OCI-LY7 (cell line): Measurements from ENCODE around the gene PCGF3. TPM values are rescaled to one million over a fixed set of nuclear protein-coding genes. Genes with fewer than 3 reads are reported as not detected.

Source experiments
- BruUV-seq: library from RNA; stranded (reverse); fragments of 400-500 nt; replicated peaks from 2 replicates; lab custom pipeline; 2021; lab: Mats Ljungman, UMichigan
- CTCF ChIA-PET: fragments of 300-600 bp; sonication (Branson Sonifier 250); formaldehyde crosslinking; loops from one replicate; lab custom pipeline; 2022; ENCODE audit warnings: antibody characterized with exemption; ENCODE audit not compliant: unreplicated experiment; lab: Charles Lee
- POLR2A ChIA-PET: fragments of 300-600 bp; sonication (Branson Sonifier 250); formaldehyde crosslinking; loops from one replicate; lab custom pipeline; 2022; ENCODE audit warnings: antibody characterized with exemption; lab: Charles Lee
- DNase-seq: peaks from one replicate; pipeline ENCODE4 v3.0.0-alpha.2; 2015; ENCODE audit warnings: low spot score
- H2AFZ ChIP-seq: fragments of 200-600 bp; sonication (generic), shearing (Covaris generic); 2 replicates; pipeline ENCODE4 v1.6.1; 2014; ENCODE audit warnings: mild to moderate bottlenecking, antibody characterized with exemption, low read length, moderate library complexity
- H3K27ac ChIP-seq: fragments of 200-600 bp; sonication (generic); 2 replicates; pipeline ENCODE4 v1.5.1; 2014; ENCODE audit warnings: mixed run types, low read depth, mild to moderate bottlenecking, moderate library complexity, low read length, inconsistent platforms; ENCODE audit not compliant: poor library complexity, severe bottlenecking
- H3K36me3 ChIP-seq: fragments of 200-600 bp; sonication (generic); 2 replicates; pipeline ENCODE4 v1.6.1; 2014; ENCODE audit warnings: mild to moderate bottlenecking, antibody characterized with exemption, low read length, moderate library complexity, mixed read lengths; ENCODE audit not compliant: insufficient read depth
- H3K4me1 ChIP-seq: fragments of 200-600 bp; sonication (generic); 2 replicates; pipeline ENCODE4 v1.5.1; 2014; ENCODE audit warnings: mild to moderate bottlenecking, low read length; ENCODE audit not compliant: insufficient read depth, poor library complexity, severe bottlenecking
- H3K4me2 ChIP-seq: fragments of 200-600 bp; sonication (generic); 2 replicates; pipeline ENCODE4 v1.6.1; 2014; ENCODE audit warnings: mild to moderate bottlenecking, low read length
- H3K4me3 ChIP-seq: fragments of 200-600 bp; sonication (generic); 2 replicates; pipeline ENCODE4 v1.5.1; 2014; ENCODE audit warnings: mild to moderate bottlenecking, low read depth, low read length; ENCODE audit not compliant: poor library complexity, severe bottlenecking
- H3K79me2 ChIP-seq: fragments of 200-600 bp; sonication (generic); 2 replicates; pipeline ENCODE4 v1.6.1; 2016; ENCODE audit warnings: low read depth, mild to moderate bottlenecking, low read length, moderate library complexity, mixed read lengths; ENCODE audit not compliant: insufficient read depth
- H3K9me2 ChIP-seq: fragments of 200-600 bp; sonication (generic); 2 replicates; pipeline ENCODE4 v1.6.1; 2016; ENCODE audit warnings: mild to moderate bottlenecking, low read length, mixed read lengths; ENCODE audit not compliant: insufficient read depth
- H3K9me3 ChIP-seq: fragments of 200-600 bp; sonication (generic); 2 replicates; pipeline ENCODE4 v1.6.1; 2014; ENCODE audit warnings: mild to moderate bottlenecking, mixed run types, low read length, mixed read lengths
- H4K20me1 ChIP-seq: fragments of 200-600 bp; sonication (generic); 2 replicates; pipeline ENCODE4 v1.6.1; 2014; ENCODE audit warnings: mild to moderate bottlenecking, antibody characterized with exemption, low read length, moderate library complexity, mixed read lengths; ENCODE audit not compliant: insufficient read depth
- CTCF ChIP-seq: fragments of 200-600 bp; sonication (generic); conservative IDR thresholded peaks from 2 replicates; pipeline ENCODE4 v1.5.1; 2014; ENCODE audit warnings: mild to moderate bottlenecking, antibody characterized with exemption, low read length, moderate library complexity, mixed read lengths
- EZH2phosphoT487 ChIP-seq: fragments of 200-600 bp; sonication (generic); IDR thresholded peaks from 2 replicates; pipeline ENCODE4 v1.6.1; 2018; ENCODE audit warnings: low read depth, borderline replicate concordance, mild to moderate bottlenecking, mixed run types, antibody characterized with exemption, low read length, moderate library complexity, mixed read lengths
- intact Hi-C: fragments of 100-400 bp; cut with micrococcal nuclease; formaldehyde crosslinking; loops from one replicate; pipeline ENCODE4 v1.10.0; 2022; ENCODE audit not compliant: unreplicated experiment
- total RNA-seq, 2 experiments: library from RNA; depleted of rRNA in 1 of 2; stranded (reverse); fragments of >200 nt in 1 of 2; shearing (Covaris generic) in 1 of 2; gene quantifications; 2 replicates each; pipeline ENCODE4 v1.2.3, GENCODE V29; 2014 to 2022

The PCGF3 gene
- total RNA-seq, 2 experiments from 2014 or later, result 33.8 to 50.2 TPM

- H3K79me2 ChIP-seq, result no peaks in the 10 kb centered on the region
- ChIA-PET POLR2A (no interaction called here), CTCF (no interaction called here)
- intact Hi-C loops, result no loop called here
- H3K27ac ChIP-seq, result no peak overlapping the region
- H3K4me1 ChIP-seq, result no peaks in the 10 kb centered on the region
- TF ChIP-seq EZH2phosphoT487, result no peak
- TF ChIP-seq CTCF, result no peak
- H3K4me2 ChIP-seq, result no peak overlapping the region
- no peak for DNase-seq
- H2AFZ ChIP-seq, result no peak overlapping the region
- no TSS peak for BruUV-seq
- no peaks in the 10 kb centered on the region for H3K9me2 ChIP-seq
- no peaks in the 10 kb centered on the region for H4K20me1 ChIP-seq
- H3K36me3 ChIP-seq, result peaks cover 28% of the 10 kb centered on the region
- no peak overlapping the region for H3K4me3 ChIP-seq
- no peaks in the 10 kb centered on the region for H3K9me3 ChIP-seq
These were observed 16.6 kb downstream of the PCGF3 start for GRCh38 chr4:722169-722725.

GRCh38 chr4:722851-723360 is 17.3 kb downstream of the PCGF3 start:
- Histone ChIP-seq H3K36me3 (peaks cover 28% of the 10 kb centered on the region), H4K20me1 (0 out of 2 replicates have a peak, but pooled peaks cover 2% of the 10 kb centered on the region), H2AFZ (no peak overlapping the region), H3K4me3 (no peak overlapping the region), H3K79me2 (no peaks in the 10 kb centered on the region), H3K9me3 (no peaks in the 10 kb centered on the region), H3K9me2 (no peaks in the 10 kb centered on the region), H3K4me1 (no peaks in the 10 kb centered on the region), H3K4me2 (no peak overlapping the region), H3K27ac (no peak overlapping the region)
- no peak for DNase-seq
- CTCF ChIA-PET, result no interaction called here
- intact Hi-C loops, result no loop called here
- no TSS peak for BruUV-seq
- POLR2A ChIA-PET, result no interaction called here
- TF ChIP-seq CTCF (no peak), EZH2phosphoT487 (no peak)

GRCh38 chr4:723751-724530 is 18.3 kb downstream of the PCGF3 start:
- H3K4me3 ChIP-seq, result no peak overlapping the region
- CTCF ChIA-PET, result interaction anchor here (0.6 kb wide), 1 partner anchor 276 kb away, joined by 3 read pairs; no protein-coding TSS in a partner anchor
- no peak overlapping the region for H3K4me2 ChIP-seq
- intact Hi-C loops, result no loop called here
- POLR2A ChIA-PET, result no interaction called here
- no peaks in the 10 kb centered on the region for H3K9me2 ChIP-seq
- H4K20me1 ChIP-seq, result 0 out of 2 replicates have a peak, but pooled peaks cover 4% of the 10 kb centered on the region
- DNase-seq, result no peak
- H3K9me3 ChIP-seq, result no peaks in the 10 kb centered on the region
- no peak overlapping the region for H2AFZ ChIP-seq
- TF ChIP-seq EZH2phosphoT487 (no peak), CTCF (no peak)
- no peak overlapping the region for H3K27ac ChIP-seq
- no peaks in the 10 kb centered on the region for H3K4me1 ChIP-seq
- no TSS peak for BruUV-seq
- H3K36me3 ChIP-seq, result peaks cover 28% of the 10 kb centered on the region
- no peaks in the 10 kb centered on the region for H3K79me2 ChIP-seq
